A172 (cell line): Measurements from ENCODE around the gene ODAD4. TPM values are rescaled to one million over a fixed set of nuclear protein-coding genes. Genes with fewer than 3 reads are reported as not detected.
"Not testable (repeated sequence)": the region's sequence is repeated elsewhere in the genome, so short reads cannot be mapped to it uniquely, and the experiment has no call there.

Experiments used
- DNase-seq: peaks from one replicate; pipeline ENCODE4 v3.0.0-alpha.2; 2015; ENCODE audit warnings: low spot score
- total RNA-seq: library from RNA; depleted of rRNA; stranded (reverse); fragments of >200 nt; shearing (Covaris generic); gene quantifications from 2 replicates; pipeline ENCODE4 v1.2.3, GENCODE V29; 2014

Gene ODAD4
- total RNA-seq, 1 experiment from 2014 or later, result 1.8 TPM

DNA sequence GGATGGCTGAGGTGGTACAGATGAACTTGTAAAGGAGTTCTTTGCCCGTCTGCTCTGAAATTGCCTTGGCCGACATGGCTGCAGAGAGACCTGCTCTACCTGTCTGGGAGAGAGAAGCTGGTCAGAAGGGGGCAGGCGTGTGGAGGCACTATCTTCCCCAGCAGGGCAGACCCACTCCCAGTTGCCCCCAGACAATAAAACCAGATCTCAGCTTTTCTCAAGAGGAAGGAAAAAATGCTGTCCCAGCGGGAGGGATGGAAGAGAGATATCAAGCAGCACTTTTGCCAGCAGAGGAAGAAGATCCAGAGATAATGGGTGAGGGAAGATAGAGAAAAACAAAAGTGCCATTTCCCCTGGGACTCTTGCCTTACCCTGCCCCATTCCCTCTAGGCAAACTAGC, 16.6 kb upstream of the ODAD4 start:
- DNase-seq, result no peak

DNA sequence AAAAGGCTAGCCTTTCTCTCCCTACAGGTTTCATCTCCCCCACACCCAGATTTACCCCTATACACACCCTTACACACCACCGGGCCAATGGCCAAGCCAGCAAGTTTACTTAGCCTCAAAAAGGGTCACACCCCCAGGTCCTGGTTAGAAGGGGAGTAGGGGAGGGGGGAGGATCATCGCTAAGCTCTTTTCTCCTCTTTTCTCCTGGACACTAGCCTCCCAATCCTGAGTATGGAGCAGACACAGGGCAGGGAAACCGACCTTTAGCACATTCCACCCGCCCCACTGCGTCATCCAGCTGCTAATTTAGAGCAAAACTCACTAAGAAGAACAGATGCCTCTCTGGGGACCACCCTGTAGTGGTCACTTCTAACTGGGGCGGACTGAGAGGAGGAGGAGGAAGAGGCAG, 16.1 kb upstream of the ODAD4 start:
- no peak for DNase-seq

DNA sequence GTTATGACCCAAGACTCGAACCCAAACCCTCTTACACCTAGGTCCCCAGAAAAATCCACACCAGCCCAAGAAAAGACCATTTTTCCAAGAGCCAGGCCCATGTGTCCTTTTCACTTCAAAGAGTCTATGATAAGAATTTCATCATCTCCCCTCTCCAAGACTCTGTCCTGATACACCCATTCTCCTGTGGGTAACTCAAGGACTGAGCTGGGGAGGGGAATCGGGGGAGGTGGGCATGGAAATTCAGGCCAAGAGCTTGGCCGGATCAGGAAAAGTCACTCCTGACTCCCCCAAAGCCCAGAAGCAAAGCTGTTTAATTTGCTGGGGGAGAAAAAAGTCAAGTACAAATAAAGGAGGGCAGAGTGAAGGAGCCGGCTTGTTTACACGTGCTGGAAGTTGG, 15.4 kb upstream of the ODAD4 start:
- DNase-seq, result no peak

DNA sequence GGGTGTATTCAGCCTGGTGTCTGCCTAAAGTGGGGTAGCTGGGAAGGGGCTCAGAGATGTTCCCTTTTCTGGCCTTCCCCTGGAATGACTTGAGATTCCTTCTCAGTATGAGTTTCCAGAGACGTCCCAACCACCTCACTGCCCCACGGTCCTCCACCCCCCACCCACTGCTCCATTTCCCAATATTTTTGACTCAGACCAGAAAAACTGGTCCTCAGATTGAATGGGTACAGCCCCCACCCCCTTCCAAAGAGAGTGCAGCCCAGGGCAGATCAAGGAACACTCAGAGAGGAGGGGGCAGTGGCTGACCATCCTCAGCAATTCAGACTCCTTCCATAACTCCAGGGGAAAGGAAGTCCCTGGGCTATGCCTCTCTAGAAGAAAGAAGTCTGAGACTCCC, 14.9 kb upstream of the ODAD4 start:
- DNase-seq, result no peak

DNA sequence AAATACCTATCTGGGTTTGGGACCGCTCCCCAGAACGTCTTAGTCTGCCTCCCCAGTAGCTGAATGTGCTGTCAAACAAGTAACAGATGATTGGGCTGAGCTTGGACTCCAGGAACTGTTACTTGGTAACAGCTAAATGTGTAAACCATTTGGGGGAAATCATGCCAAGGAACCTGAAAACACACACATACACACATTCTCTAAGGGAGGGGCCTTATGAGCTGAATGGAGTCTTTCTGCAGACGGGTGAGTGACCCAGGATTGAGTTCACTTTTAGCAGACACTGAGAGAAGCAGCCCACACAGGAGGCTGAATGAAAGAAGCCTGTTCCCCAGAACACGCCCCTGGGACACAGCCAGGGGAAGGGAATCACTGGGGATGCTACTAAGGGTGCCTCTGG, 13.2 kb upstream of the ODAD4 start:
- peak; percentile 22 for DNase-seq

DNA sequence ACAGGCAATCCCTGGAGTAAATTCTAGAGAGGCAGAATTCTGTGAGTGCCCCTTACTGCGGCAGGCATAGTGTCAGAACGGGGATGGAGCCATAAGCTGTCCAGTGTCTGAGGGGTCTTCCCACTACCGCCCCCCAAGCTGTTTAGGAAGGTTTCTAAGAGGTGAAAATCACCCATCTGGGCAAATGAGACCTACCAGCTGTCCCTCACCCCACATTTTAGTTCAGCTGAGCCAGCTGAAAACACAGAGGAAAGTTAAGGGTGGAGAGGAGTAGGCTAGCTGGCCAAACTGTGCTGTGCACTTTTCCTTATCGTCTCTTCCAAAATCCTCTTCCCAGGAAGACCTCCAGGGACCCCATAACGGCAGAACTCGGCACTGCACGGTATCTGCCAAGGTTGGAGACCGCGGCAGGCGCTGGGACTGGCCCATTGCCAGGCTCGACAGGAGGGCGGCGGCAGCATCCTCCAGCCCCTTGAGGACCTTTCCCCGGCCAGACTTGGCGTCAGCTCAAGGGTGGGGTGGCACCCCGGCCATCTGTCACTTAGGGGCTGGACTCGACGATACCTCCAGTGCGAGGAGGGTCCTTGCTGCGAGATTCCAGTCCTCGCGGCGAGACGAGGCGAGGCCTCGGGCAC, 12.6 kb upstream of the ODAD4 start:
- no peak for DNase-seq

DNA sequence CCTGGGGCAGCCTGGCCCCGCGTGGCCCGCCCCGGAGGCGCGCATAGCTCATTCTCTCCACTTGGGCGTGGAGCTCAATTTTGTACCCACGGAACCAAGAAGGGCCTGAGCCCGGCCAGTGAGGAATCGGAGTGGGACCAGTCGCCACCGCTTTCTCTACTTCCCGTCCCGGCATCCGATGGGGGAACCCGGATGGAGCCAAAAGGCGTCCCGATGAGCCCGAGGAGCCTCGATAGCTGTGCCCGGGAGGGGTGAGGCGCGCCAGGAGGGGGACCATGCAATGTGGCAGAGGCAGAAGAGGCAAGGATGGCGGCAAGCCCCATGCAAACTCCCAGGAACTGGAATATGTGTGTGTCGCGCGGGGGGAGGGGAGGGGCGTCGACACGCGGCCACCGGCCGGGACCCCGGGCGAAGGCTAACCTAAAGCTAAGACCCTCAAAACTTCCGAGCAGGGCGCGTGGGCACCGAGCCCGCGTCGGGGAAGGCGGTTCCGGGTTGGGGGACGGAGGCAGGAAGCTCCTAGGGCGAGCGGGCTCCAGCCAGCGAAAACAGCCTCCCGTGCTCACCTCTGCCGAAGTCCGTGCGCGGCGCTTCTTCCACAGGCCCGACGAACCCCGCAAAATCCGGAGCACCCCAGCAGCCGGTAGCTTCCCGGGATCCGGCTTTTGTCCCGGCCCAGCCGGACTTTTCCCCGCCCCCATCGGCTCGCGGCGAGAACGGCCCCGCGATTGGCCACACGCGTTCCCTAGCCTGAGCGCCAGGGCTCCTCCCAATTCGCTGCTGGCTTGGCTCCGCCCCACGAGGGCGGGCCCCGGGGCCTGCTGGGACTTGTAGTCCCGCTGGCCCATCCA, 11.9 kb upstream of the ODAD4 start, which contains the start of gene ACLY:
Gene ACLY (minus strand): TSS at position 638 of the 851 bp plus-strand sequence. CDS start 5,078 bp downstream, outside the sequence.
- DNase-seq, result peak; percentile 95

DNA sequence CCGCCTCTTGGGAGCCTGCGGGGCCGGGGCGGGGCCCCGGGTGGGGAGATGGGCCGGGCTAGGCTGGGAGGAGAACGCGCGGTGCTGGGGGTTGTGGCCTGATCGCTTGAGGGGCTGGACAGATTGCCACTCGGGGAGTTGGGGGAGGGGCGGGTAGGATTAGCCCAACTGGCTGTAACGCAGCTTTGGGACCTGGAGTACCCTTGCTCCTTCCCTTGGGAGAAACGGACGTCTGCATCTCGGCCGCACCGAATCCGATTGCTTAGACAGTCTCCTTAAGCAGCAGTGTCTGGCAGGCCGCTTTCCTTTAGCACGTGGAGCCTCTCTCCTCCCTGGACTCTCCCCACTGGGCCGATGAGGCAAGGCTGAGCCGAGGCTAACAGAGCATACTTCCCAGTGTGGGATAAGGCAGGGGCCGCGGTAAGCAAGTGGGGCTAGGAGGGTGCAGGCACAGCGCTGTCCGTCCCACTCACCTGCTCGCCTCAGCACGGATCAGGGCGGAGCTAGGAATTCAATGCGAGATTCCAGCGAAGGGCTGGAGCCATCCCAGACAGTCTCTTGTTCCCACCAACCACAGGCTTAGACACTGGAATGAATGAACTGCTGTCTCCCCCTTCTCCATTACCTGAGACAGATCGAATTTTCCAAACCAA, 11.1 kb upstream of the ODAD4 start:
- DNase-seq, result no peak

DNA sequence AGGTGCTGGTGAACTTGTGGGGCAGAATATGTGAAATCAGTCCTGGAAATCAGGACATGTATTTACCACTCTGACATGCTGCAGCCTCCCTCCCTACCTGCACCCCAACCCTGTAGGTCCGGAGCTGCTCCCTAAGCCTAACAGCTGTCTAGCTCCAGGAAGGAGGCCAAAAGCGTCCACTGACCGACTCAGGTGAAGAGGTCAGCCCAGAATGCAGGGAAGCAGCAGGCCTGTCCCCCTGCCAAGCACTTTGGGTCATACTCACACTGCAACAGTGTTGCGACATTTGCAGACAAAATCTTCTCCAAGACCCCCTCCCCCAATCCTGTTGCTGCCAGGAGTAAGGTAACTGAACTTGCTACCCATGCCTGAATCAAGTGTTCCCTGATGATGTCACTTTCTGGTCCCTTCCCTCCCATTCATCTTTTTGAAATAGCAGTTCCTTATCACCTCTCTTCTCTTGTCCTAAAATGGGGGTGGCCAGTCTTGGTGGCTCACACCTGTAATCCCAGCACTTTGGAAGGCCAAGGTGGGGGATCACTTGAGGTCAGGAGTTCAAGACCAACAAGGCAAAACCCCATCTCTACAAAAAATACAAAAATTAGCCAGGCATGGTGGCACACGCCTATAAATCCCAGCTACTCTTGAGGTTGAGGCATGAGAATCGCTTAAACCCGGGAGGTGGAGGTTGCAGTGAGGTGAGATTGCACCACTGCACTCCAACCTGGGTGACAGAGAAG, 10.4 kb upstream of the ODAD4 start:
- DNase-seq, result peak; percentile 21

DNA sequence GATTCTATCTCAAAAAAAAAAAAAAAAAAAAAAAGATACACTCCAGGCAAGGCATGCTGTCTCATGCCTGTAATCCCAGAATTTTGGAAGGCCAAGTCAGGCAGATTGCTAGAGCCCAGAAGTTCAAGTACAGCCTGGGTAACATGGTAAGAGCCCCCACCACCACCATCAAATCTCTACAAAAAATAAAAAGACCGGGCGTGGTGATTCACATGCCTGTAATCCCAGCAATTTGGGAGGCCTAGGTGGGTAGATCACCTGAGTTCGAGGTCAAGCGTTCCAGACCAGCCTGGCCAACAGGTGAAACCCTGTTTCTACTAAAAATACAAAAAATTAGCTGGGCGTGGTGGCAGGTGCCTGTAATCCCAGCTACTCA, 9.8 kb upstream of the ODAD4 start:
- no peak for DNase-seq

DNA sequence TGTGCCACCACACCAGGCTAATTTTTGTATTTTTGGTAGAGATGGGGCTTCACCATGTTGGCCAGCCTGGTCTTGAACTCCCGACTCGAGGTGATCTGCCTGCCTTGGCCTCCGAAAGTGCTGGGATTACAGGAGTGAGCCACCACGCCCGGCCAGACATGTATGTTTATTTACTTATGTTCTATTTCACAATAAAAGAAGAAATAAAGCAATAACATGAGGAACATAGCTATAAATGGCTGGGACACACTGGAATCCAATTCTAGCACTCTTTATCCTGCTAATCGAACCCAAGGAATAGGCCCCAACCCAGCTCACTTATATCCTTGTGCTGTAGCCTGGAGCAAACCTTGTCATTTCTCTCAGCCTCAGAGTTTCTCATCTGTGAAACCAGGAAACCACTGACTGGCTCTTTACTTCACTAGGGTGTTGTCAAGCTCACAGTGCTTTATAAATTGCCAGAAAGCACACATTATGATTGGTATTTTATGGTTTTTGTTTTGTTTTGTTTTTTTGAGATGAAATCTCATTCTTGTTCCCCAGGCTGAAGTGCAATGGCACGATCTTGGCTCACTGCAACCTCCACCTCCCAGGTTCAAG, 4.3 kb upstream of the ODAD4 start:
- no peak for DNase-seq

DNA sequence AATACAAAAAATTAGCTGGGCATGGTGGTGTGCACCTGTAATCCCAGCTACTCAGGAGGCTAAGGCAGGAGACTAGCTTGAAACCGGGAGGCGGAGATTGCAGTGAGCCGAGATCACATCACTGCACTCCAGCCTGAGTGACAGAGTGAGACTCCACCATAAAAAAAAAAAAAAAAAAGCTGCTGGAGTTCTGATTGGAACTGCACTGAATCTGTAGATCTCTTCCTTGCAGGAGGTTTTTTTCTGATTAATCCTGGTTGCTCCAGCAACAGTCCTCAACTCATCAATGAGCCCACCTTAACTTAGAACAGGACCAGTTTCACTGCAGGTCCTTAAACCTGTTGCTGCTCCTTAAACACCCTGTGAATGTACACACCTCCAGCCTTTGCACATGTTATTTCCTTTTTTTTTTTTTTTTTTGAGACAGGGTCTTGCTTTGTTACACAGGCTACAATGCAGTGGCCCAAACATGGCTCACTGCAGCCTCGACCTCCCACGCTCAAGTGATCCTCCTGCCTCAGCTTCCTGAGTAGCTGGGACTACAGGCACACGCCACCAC, 1.6 kb upstream of the ODAD4 start:
- DNase-seq, result no peak

DNA sequence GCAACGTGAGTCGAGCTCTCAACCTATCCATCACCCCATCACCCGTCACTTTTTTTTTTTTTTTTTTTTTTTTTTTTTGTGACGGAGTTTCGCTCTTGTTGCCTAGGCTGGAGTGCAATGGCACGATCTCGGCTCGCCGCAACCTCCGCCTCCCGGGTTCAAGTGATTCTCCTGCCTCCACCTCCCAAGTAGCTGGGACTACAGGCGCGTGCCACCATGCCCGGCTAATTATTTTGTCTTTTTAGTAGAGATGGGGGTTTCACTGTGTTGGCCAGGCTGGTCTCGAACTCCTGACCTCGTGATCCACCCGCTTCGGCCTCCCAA, 378 bp downstream of the ODAD4 start:
- not testable (repeated sequence) for DNase-seq

DNA sequence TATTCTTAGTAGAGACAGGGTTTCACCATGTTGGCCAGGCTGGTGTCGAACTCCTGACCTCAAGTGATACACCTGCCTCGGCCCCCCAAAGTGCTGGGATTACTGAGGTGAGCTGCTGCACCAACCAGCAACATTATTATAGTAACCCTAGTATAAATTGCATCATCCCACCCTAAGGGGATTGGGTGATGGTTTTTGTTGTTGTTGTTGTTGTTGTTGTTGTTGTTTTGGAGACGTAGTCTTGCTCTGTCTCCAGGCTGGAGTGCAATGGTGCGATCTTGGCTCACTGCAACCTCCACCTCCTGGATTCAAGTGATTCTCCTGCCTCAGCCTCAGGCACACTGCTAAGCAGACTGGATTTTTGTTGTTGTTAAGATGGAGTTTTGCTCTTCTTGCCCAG, 1.3 kb downstream of the ODAD4 start:
- DNase-seq, result not testable (repeated sequence)

DNA sequence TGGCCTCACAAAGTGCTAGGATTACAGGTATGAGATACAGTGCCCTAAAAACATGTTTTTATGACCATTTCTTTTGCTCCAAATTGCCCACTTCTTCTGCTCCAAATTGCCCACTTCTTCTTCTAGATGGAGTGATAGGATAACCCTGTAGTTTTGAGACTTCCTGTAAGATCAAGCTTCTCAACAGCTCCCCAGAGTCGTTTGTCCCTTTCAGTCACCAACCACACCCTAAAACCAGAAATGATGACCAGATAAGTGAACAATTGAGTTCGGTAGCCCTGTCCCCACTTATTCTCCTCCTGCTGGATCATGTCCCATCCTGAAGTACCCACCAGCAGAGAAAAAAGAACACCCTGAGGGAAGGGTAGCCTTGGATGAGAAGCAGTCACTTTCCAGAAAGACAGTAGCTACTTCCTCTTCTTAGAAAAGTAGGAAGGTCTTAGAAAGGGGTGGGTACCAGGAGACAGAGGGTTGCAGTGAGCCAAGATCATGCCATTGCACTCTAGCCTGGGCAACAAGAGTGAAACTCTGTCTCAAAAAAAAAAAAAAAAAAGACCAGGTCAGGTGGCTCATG, 2.5 kb downstream of the ODAD4 start:
- no peak for DNase-seq

DNA sequence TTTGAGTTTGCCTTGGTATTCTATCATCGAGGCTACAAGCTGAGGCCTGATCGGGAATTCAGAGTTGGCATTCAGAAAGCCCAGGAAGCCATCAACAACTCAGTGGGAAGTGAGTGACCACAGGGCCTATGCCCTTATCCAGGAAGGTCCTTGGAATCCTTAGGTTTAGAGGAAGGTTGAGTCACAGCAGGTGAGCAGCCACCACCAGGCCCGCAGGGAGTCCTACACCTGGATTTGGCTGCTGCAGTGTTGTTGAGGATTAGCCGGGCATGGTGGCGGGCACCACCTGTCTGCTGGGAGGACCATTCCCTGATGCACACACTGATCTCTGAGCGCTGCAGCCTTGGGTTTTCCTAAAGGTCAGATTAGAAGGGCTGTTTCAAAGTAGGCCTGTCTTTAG, 5.2 kb downstream of the ODAD4 start:
- DNase-seq, result no peak

DNA sequence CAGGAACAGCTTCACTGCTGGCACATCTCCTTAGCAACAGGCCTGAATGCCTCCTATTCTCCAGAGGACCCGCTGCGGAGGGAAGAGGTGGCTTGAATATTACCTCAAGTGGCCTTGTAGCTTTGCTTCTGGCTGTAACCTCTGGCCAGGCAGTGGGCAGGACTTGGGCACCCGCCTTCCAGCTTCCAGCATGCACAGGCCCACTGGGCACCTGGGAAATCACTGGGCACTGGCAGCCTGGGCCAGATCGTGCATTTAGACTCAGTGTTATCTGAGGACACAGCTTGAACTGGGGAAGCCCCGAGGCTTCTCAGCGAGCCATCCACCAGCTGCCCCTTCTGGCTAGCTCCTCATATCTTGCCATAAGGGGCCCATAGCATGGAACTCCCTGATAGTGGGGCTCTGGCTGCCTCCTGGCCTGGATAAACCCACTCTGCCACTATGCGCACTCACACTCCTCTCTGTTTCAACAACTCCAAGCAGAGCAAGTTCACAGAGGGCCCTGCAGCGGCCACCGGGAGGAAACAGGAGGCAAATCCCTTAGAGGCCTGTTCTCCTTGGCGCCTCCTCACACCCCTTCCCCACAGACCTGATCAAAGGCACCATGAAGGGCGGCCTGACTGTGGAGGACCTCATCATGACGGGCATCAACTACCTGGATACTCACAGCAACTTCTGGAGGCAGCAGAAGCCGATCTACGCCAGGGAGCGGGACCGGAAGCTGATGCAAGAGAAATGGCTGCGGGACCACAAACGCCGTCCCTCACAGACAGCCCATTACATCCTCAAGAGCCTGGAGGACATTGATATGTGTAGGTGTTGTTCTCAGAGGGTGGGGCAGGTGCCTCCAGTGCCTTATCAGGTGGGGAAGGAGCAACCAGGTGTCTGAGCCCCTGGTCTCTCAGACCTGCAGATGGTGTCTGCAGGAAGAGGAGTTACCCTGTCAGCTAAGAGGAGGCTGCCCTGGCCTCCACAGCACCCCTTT, 7.8 kb downstream of the ODAD4 start:
- no peak for DNase-seq

DNA sequence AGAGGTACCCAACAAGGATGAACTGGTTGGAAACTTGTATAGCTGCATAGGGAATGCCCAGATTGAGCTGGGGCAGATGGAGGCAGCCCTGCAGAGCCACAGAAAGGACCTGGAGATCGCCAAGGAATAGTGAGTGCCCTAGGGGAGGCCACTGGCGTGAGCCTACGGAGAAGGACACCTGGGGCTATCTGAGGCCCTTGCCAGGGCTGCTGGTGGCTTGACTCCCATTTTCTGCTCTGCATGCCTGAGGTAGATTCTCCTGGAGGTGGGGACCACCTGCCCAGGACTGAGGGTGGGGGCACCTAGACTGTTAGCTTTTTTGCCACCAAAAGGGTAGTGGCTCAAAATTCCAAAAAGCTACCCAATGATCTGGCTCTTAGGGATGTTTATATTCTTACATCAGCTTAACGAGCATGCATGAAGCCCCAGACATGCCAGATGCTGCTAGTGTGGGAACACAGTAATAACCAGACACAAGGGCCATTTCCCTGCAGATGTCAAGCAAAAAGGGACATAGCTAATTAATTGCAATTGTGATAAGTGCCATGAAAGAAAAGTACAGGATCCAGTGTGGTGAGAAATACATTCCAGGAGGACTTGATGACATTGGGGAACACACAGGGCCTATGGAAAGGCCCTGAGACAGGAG, 8.8 kb downstream of the ODAD4 start:
- no peak for DNase-seq

DNA sequence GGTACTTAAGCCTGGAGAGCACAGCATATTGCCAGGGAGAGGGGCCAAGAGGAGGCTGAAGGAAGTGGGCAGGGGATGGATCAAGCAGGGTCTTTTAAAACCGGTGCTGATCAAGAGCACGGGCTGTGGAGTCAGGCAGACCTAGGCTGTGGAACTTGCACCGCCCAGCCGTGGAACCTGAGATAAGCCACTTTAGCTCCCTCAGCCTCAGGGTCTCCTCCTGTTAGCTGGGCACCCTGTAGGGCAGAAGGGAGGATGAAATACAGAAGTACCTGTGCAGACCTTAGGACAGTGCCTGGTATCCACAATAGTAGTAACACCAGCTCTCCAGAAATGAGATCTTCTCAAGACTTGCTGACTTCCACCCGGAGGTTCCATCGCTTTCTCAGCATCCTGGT, 9.3 kb downstream of the ODAD4 start:
- no peak for DNase-seq
